ENCODE measurements around the gene CES1. TPM values are rescaled to one million over a fixed set of nuclear protein-coding genes. Genes with fewer than 3 reads are reported as not detected.
"Not testable (repeated sequence)": the region's sequence is repeated elsewhere in the genome, so short reads cannot be mapped to it uniquely, and the experiment has no call there.

Gene CES1
- total RNA-seq, 4 donors from 2014 or later, result 1.3 to 31.7 (median 14.5) TPM

DNA sequence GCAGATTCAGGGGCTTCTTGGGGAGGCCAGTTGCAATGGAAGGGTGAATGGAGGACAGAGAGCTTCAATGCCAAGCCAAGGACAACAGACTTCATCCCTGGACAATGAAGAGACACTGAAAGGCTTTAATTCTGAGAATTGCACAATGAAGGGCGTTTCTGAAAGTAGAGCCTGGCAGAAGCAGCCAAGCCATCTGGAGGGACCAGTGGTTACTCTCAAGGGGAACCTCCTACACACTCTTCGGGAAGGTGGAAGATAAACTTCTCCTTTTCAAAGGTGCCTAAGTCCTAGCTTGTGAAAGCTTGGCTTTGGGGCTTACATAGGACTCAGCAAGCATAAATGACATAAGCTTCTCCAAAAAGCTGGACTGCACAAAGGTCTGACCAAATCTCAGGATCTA is 6.2 kb upstream of the CES1 start:
- Histone ChIP-seq H3K4me1 (no peaks in the 10 kb centered on the region), H3K9me3 (no peaks in the 10 kb centered on the region), H3K27me3 (no peaks in the 10 kb centered on the region), H3K36me3 (no peaks in the 10 kb centered on the region), H3K27ac (no peak overlapping the region), H3K4me3 (no peak overlapping the region)
- DNase-seq, result no peak
- intact Hi-C loops (cut with DNase I; ENCODE audit: low total_unique reads), result no loop called here
- no peak for TF ChIP-seq POLR2A (IDR thresholded peaks at IDR 0.05)
- TF ChIP-seq, protein P1, sequence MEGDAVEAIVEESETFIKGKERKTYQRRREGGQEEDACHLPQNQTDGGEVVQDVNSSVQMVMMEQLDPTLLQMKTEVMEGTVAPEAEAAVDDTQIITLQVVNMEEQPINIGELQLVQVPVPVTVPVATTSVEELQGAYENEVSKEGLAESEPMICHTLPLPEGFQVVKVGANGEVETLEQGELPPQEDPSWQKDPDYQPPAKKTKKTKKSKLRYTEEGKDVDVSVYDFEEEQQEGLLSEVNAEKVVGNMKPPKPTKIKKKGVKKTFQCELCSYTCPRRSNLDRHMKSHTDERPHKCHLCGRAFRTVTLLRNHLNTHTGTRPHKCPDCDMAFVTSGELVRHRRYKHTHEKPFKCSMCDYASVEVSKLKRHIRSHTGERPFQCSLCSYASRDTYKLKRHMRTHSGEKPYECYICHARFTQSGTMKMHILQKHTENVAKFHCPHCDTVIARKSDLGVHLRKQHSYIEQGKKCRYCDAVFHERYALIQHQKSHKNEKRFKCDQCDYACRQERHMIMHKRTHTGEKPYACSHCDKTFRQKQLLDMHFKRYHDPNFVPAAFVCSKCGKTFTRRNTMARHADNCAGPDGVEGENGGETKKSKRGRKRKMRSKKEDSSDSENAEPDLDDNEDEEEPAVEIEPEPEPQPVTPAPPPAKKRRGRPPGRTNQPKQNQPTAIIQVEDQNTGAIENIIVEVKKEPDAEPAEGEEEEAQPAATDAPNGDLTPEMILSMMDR (IDR thresholded peaks at IDR 0.05), result no peak

DNA sequence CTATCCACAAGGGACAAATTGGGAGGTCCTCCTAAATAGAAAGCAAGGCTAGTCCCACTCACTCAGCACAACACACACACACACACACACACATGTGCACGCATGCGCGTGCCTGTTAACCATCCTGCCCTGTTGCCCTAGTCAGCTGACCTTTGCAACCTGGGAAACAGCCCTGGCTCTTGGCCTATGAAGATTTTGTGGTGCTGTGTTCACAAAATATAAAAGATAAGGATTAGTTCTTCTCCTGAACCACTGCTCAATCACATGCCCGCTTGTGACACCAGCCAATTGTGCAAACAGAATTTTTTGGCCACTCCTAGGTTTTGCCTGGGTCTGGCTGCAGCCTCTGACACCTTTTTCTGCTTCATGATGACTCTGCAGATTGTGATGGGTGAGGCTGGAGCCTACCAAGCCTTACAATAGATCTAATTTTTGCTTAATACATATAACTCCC is 3.3 kb upstream of the CES1 start:
- no peaks in the 10 kb centered on the region for H3K36me3 ChIP-seq
- DNase-seq, result no peak
- H3K27me3 ChIP-seq, result no peaks in the 10 kb centered on the region
- H3K4me3 ChIP-seq, result no peak overlapping the region
- no peaks in the 10 kb centered on the region for H3K4me1 ChIP-seq
- TF ChIP-seq, protein P1 (IDR thresholded peaks at IDR 0.05), result no peak
- TF ChIP-seq POLR2A (IDR thresholded peaks at IDR 0.05), result no peak
- intact Hi-C loops (cut with DNase I; ENCODE audit: low total_unique reads), result no loop called here
- H3K27ac ChIP-seq, result no peak overlapping the region
- H3K9me3 ChIP-seq, result no peaks in the 10 kb centered on the region

DNA sequence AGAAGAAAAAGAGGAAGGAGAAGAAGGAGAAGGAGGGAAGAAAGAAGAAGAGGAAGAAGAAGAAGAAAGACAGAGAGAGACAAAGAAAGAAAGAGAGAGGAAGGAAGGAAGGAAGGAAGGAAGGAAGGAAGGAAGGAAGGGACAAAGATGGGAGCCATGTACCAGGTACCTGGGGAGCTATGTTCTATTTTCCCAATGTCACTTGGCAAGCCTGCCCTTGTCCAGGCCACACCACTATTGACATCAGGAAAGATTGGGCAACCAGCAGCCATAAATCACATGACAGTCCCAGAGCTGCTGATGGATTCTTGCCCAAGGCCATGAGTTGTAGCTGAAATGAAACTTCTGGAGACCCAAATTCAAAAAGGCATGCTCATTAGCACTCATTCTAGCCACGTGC is 2.7 kb upstream of the CES1 start:
- DNase-seq, result no peak
- Histone ChIP-seq H3K4me3 (no peak overlapping the region), H3K4me1 (no peaks in the 10 kb centered on the region), H3K9me3 (no peaks in the 10 kb centered on the region), H3K36me3 (no peaks in the 10 kb centered on the region), H3K27me3 (no peaks in the 10 kb centered on the region), H3K27ac (no peak overlapping the region)
- TF ChIP-seq, protein P1 (IDR thresholded peaks at IDR 0.05), result no peak
- TF ChIP-seq POLR2A (IDR thresholded peaks at IDR 0.05), result no peak
- intact Hi-C loops (cut with DNase I; ENCODE audit: low total_unique reads), result no loop called here

DNA sequence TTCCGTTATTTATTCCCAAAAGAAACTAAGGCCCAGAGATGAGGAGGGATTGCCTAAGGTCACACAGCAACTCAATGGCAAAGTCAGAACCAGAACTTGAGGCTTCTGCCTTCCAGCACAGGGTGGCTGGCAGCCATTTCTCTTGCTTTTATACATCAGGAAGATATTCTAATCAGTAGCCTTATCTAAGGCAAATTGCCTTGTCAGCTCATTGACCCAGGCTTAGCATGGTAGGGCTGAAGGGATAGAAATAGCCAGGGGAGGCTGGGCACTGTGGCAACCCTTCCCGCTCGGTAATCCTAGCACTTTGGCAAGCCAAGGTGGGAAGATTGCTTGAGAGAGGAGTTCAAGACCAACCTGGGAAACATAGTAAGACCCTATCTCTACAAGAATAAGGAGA is 2.3 kb upstream of the CES1 start:
- intact Hi-C loops (cut with DNase I; ENCODE audit: low total_unique reads), result not testable (repeated sequence)

DNA sequence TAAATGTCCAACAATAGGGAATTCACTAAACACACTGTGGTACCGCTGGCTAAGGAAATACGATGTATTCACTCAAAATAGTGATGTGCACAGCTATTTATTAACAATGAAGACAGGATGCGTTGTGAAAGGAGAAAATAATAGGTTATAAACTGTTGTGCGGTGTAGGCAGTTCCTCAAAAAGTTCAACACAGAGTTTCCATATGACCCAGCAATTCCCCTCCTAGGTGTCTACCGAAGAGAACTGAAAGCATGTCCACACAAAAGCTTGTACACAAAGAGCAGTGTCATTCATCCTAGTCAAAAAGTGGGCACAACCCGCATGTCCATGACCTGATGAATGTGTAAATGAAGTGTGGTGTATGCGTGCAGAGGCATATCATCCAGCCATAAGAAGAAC is 1.2 kb upstream of the CES1 start:
- TF ChIP-seq, protein P1 (IDR thresholded peaks at IDR 0.05), result no peak
- no peak for TF ChIP-seq POLR2A (IDR thresholded peaks at IDR 0.05)
- intact Hi-C loops (cut with DNase I; ENCODE audit: low total_unique reads), result no loop called here
- no peak for DNase-seq
- Histone ChIP-seq H3K4me3 (no peak overlapping the region), H3K9me3 (no peaks in the 10 kb centered on the region), H3K4me1 (no peaks in the 10 kb centered on the region), H3K36me3 (no peaks in the 10 kb centered on the region), H3K27ac (no peak overlapping the region), H3K27me3 (no peaks in the 10 kb centered on the region)

More for the DNA sequence above, 2.3 kb upstream of the CES1 start:
- not testable (repeated sequence) for H3K27ac ChIP-seq, H3K9me3 ChIP-seq, DNase-seq, H3K27me3 ChIP-seq, H3K4me3 ChIP-seq, H3K4me1 ChIP-seq, H3K36me3 ChIP-seq

DNA sequence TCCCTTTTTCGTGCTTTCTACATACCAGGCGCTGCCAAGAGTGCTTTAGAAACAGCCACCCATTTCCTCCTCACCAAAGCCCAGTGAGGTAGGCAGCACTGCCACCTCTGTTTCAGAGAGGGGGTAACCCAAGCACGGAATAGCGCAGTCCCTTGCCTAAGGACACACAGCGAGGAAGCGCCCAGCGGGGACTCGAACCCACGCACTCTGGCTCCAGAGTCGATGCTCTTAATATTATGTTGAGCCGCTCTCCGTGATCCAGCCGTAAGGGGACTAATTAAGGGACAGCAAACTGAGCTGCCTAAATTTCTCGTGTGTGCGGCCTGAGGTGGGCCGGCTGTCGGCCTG is 497 bp downstream of the CES1 start:
- Histone ChIP-seq H3K27me3 (no peaks in the 10 kb centered on the region), H3K27ac (no peak overlapping the region), H3K4me1 (no peaks in the 10 kb centered on the region), H3K4me3 (no peak overlapping the region), H3K9me3 (no peaks in the 10 kb centered on the region), H3K36me3 (no peaks in the 10 kb centered on the region)
- TF ChIP-seq, protein P1 (IDR thresholded peaks at IDR 0.05), result no peak
- no peak for TF ChIP-seq POLR2A (IDR thresholded peaks at IDR 0.05)
- intact Hi-C loops (cut with DNase I; ENCODE audit: low total_unique reads), result no loop called here
- no peak for DNase-seq

All from uterus (tissue), 4 donors.